ENCODE data around the gene GALNT13. TPM values are rescaled to one million over a fixed set of nuclear protein-coding genes. Genes with fewer than 3 reads are reported as not detected.

GALNT13 gene
- total RNA-seq, 1 experiment from 2014 or later: not detected

GRCh38 chr2:153917570-153917969, 45.8 kb downstream of the GALNT13 start:
- DNase-seq: no peak
- CTCF ChIA-PET: interaction anchor here (0.7 kb wide), 1 partner anchor 998 kb away, joined by 4 read pairs; no protein-coding TSS in a partner anchor
- BruUV-seq (replicated peaks): no TSS peak
- Mint-ChIP-seq H3K4me1 (ENCODE audit: low read depth, unreplicated experiment) (no peaks in the 10 kb centered on the region), H3K27me3 (ENCODE audit: unreplicated experiment) (no peaks in the 10 kb centered on the region), H3K36me3 (ENCODE audit: insufficient read depth, unreplicated experiment) (no peaks in the 10 kb centered on the region), H3K4me3 (ENCODE audit: low read depth, unreplicated experiment) (no peak overlapping the region), H3K27ac (ENCODE audit: unreplicated experiment) (no peak overlapping the region), H3K9me3 (ENCODE audit: low read depth, unreplicated experiment) (no peaks in the 10 kb centered on the region)
- intact Hi-C loops (cut with micrococcal nuclease; ENCODE audit: unreplicated experiment): no loop called here
- TF ChIP-seq CTCF (IDR thresholded peaks at IDR 0.05; ENCODE audit: unreplicated experiment): no peak

- Mint-ChIP-seq H3K36me3 (ENCODE audit: insufficient read depth, unreplicated experiment) (no peaks in the 10 kb centered on the region), H3K9me3 (ENCODE audit: low read depth, unreplicated experiment) (no peaks in the 10 kb centered on the region), H3K4me1 (ENCODE audit: low read depth, unreplicated experiment) (no peaks in the 10 kb centered on the region), H3K4me3 (ENCODE audit: low read depth, unreplicated experiment) (no peak overlapping the region), H3K27ac (ENCODE audit: unreplicated experiment) (no peak overlapping the region), H3K27me3 (ENCODE audit: unreplicated experiment) (no peaks in the 10 kb centered on the region)
- intact Hi-C loops (cut with micrococcal nuclease; ENCODE audit: unreplicated experiment): no loop called here
- TF ChIP-seq CTCF (IDR thresholded peaks at IDR 0.05; ENCODE audit: unreplicated experiment): no peak
- no TSS peak for BruUV-seq (replicated peaks)
- DNase-seq: no peak
- CTCF ChIA-PET: no interaction called here
These were observed 63.8 kb downstream of the GALNT13 start for GRCh38 chr2:153935511-153935910.

GRCh38 chr2:153939124-153939796, 67.5 kb downstream of the GALNT13 start:
- Mint-ChIP-seq H3K9me3 (ENCODE audit: low read depth, unreplicated experiment) (no peaks in the 10 kb centered on the region), H3K4me3 (ENCODE audit: low read depth, unreplicated experiment) (no peak overlapping the region), H3K27ac (ENCODE audit: unreplicated experiment) (no peak overlapping the region), H3K4me1 (ENCODE audit: low read depth, unreplicated experiment) (no peaks in the 10 kb centered on the region), H3K36me3 (ENCODE audit: insufficient read depth, unreplicated experiment) (no peaks in the 10 kb centered on the region), H3K27me3 (ENCODE audit: unreplicated experiment) (no peaks in the 10 kb centered on the region)
- no peak for TF ChIP-seq CTCF (IDR thresholded peaks at IDR 0.05; ENCODE audit: unreplicated experiment)
- DNase-seq: no peak
- no TSS peak for BruUV-seq (replicated peaks)
- CTCF ChIA-PET: no interaction called here
- intact Hi-C loops (cut with micrococcal nuclease; ENCODE audit: unreplicated experiment): no loop called here

- CTCF ChIA-PET: no interaction called here
- Mint-ChIP-seq H3K27ac (ENCODE audit: unreplicated experiment) (no peak overlapping the region), H3K4me3 (ENCODE audit: low read depth, unreplicated experiment) (no peak overlapping the region), H3K36me3 (ENCODE audit: insufficient read depth, unreplicated experiment) (no peaks in the 10 kb centered on the region), H3K27me3 (ENCODE audit: unreplicated experiment) (no peaks in the 10 kb centered on the region), H3K4me1 (ENCODE audit: low read depth, unreplicated experiment) (no peaks in the 10 kb centered on the region), H3K9me3 (ENCODE audit: low read depth, unreplicated experiment) (no peaks in the 10 kb centered on the region)
- BruUV-seq (replicated peaks): no TSS peak
- DNase-seq: no peak
- TF ChIP-seq CTCF (IDR thresholded peaks at IDR 0.05; ENCODE audit: unreplicated experiment): no peak
- intact Hi-C loops (cut with micrococcal nuclease; ENCODE audit: unreplicated experiment): no loop called here
These were observed 68.8 kb downstream of the GALNT13 start for GRCh38 chr2:153940511-153940910.
